GM12865 (cell line): ENCODE data around the gene RALGAPA1.
"Not testable (repeated sequence)": the region's sequence is repeated elsewhere in the genome, so short reads cannot be mapped to it uniquely, and the experiment has no call there.

ENCODE experiments used
- DNase-seq: peaks from one replicate; pipeline ENCODE4 v3.0.0; 2010; ENCODE audit warnings: low read depth
- H3K4me3 ChIP-seq: 2 replicates; pipeline ENCODE4 v1.5.1; 2011; ENCODE audit warnings: mild to moderate bottlenecking, low read depth, low read length, control low read depth
- TF ChIP-seq, protein P1 (sequence below): IDR thresholded peaks from 2 replicates; pipeline ENCODE4 v1.5.1; 2011; ENCODE audit warnings: low read length, control low read depth, low read depth, inconsistent platforms; ENCODE audit not compliant: insufficient read depth; ENCODE audit errors: missing control alignments

The RALGAPA1 gene

DNA sequence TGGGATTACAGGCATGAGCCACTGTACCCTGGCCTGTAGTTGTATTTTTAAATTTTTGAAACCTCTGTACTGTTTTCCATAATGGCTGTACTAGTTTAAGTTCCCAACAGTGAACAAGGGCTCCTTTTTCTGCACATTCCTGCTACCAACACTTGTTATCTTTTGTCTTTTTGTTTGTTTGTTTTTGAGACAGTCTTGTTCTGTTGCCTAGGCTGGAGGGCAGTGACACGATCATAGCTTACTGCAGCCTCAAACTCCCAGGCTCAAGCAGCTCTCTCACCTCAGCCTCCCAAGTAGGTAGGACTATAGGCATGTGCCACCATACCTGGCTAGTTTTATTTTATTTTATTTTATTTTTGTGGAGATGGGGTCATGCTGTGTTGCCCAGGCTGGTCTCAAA lies 40.0 kb upstream of the RALGAPA1 start:
- no peak overlapping the region for H3K4me3 ChIP-seq
- TF ChIP-seq, protein P1, sequence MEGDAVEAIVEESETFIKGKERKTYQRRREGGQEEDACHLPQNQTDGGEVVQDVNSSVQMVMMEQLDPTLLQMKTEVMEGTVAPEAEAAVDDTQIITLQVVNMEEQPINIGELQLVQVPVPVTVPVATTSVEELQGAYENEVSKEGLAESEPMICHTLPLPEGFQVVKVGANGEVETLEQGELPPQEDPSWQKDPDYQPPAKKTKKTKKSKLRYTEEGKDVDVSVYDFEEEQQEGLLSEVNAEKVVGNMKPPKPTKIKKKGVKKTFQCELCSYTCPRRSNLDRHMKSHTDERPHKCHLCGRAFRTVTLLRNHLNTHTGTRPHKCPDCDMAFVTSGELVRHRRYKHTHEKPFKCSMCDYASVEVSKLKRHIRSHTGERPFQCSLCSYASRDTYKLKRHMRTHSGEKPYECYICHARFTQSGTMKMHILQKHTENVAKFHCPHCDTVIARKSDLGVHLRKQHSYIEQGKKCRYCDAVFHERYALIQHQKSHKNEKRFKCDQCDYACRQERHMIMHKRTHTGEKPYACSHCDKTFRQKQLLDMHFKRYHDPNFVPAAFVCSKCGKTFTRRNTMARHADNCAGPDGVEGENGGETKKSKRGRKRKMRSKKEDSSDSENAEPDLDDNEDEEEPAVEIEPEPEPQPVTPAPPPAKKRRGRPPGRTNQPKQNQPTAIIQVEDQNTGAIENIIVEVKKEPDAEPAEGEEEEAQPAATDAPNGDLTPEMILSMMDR, result no peak
- no peak for DNase-seq

DNA sequence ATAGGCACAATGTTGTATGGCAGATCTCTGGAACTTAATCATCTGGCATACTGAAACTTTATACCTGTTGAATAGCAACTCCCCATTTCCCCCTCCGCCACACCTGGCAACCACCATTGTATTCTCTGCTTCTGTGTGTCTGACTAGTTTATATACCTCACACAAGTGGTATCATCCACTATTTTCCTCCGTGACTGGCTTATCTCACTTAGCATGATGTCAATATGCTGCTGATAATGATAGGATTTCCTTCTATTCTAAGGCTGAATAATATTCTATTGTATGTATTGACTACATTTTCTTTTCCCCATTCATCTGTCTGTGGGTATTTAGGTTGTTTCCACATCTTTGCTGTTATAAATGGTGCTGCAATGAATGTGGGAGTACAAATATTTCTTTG lies 38.5 kb upstream of the RALGAPA1 start:
- TF ChIP-seq, protein P1, result no peak
- DNase-seq, result no peak
- H3K4me3 ChIP-seq, result no peak overlapping the region

DNA sequence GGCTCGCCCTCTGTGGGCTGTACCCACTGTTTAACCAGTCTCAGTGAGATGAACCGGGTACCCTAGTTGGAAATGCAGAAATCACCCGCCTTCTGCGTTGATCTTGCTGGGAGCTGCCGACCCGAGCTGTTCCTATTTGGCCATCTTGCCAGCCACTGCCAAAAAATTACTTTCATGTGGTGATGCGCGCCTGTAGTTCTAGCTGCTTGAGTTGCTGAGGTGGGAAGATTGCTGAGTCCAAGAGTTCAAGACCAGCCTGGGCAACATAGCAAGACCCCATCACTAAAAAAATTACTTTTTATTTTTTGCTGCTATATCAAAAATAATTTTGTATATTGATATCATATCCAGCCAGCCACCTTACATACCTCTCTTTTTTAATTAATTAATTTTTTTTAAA lies 35.4 kb upstream of the RALGAPA1 start:
- TF ChIP-seq, protein P1, result no peak
- DNase-seq, result no peak
- no peak overlapping the region for H3K4me3 ChIP-seq

DNA sequence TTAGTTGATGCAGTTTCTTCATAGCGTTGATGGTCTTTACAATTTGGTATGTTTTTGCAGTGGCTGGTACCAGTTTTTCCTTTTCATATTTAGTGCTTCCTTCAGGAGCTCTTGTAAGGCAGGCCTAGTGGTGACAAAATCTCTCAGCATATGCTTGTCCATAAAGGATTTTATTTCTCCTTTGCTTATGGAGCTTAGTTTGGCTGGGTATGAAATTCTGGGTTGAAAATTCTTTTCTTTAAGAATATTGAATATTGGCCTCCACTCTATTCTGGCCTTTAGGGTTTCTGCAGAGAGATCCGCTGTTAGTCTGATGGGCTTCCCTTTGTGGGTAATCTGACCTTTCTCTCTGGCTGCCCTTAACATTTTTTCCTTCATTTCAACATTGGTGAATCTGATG lies 33.1 kb upstream of the RALGAPA1 start:
- H3K4me3 ChIP-seq, DNase-seq: not testable (repeated sequence)

DNA sequence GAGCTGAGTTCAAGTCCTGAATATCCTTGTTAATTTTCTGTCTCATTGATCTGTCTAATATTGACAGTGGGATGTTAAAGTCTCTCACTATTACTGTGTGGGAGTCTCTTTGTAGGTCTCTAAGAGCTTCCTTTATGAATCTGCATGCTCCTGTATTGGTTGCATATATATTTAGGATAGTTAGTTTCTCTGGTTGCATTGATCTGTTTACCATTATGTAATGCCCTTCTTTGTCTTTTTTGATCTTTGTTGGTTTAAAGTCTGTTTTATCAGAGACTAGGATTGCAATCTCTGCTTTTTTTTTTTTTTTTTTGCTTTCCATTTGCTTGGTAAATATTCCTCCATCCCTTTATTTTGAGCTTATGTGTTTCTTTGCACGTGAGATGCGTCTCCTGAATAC lies 32.6 kb upstream of the RALGAPA1 start:
- H3K4me3 ChIP-seq, DNase-seq: not testable (repeated sequence)

DNA sequence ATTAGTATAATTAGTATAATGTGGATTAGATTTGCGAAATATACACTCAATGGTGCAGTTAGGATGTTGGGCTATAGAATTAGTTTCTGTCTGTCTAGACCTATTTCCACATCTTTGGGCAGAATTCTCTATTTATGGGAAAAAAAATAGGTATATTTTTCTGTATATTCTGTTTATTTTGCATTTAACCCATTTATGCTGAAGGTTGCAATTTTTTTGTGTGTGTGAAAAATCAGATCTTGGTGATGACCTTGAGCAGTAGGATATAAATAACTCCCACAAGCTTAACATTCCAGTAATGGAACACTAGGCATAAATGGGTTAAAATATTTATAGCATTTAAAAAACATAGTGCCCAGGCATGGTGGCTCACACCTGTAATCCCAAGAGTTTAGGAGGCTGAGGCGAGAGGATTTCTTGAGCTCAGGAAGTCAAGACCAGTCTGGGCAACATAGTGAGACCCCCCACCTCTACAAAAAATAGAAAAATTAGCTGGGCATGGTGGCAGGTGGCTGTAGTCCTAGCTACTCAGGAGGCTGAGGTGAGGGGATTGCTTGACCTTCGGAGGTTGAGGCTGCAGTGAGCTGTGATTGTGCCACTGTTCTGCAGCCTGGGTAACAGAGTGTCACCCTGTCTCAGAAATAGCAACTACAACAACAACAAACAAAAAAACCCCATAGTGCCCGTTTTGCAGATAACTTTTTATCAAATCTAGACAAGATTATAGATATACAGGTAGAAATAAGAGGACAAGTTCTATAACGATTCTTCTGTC lies 26.3 kb upstream of the RALGAPA1 start:
- TF ChIP-seq, protein P1, result no peak
- H3K4me3 ChIP-seq, result no peak overlapping the region

DNA sequence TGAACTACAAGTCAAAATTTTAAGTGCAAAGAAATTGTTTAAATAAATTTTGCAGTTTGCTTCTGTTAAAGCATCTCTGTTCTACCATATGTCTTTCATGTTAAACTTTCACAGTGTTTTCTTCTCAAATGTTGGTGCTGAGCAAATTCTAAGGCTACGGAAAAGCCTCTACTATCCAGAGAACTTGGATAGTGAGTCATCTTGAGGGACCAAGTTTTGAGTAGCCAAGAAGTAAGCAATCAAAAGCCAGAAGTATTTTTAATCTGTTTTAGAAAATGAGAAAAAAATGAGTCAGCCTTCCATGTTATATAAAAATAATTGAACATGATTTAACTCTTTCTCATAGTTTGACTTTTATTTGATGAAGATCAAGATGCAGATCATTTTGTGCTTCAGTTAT lies 20.4 kb upstream of the RALGAPA1 start:
- DNase-seq, result no peak
- no peak overlapping the region for H3K4me3 ChIP-seq
- TF ChIP-seq, protein P1, result no peak

More for the DNA sequence above, 26.3 kb upstream of the RALGAPA1 start:
- no peak for DNase-seq
